Astrocyte (in vitro differentiated cells and primary cell): ENCODE data around the gene CHKA. TPM values are rescaled to one million over a fixed set of nuclear protein-coding genes. Genes with fewer than 3 reads are reported as not detected.

ENCODE experiments used
- DNase-seq: peaks from one replicate; pipeline ENCODE4 v3.0.0-alpha.2; 2010; ENCODE audit warnings: low read depth
- FAIRE-seq: peaks from 2 replicates; lab custom pipeline; 2011; peaks lifted over from hg19 to GRCh38; lab: Jason Lieb, UNC
- H2AFZ ChIP-seq: 2 replicates; pipeline ENCODE4 v1.6.0; 2012; ENCODE audit warnings: low read depth, low read length, inconsistent platforms
- H3K27ac ChIP-seq: 2 replicates; pipeline ENCODE4 v1.5.1; 2011; ENCODE audit warnings: low read depth, low read length, inconsistent platforms
- H3K27me3 ChIP-seq: 2 replicates; pipeline ENCODE4 v1.6.0; 2011; ENCODE audit warnings: low read length, inconsistent platforms; ENCODE audit not compliant: insufficient read depth
- H3K36me3 ChIP-seq: 2 replicates; pipeline ENCODE4 v1.5.1; 2011; ENCODE audit warnings: low read length, inconsistent platforms; ENCODE audit not compliant: insufficient read depth
- H3K4me1 ChIP-seq: 2 replicates; pipeline ENCODE4 v1.5.1; 2011; ENCODE audit warnings: low read length, inconsistent platforms; ENCODE audit not compliant: insufficient read depth
- H3K4me2 ChIP-seq: 2 replicates; pipeline ENCODE4 v1.6.0; 2012; ENCODE audit warnings: low read length, inconsistent platforms
- H3K4me3 ChIP-seq: 2 replicates; pipeline ENCODE4 v1.5.1; 2011; ENCODE audit warnings: low read depth, mild to moderate bottlenecking, low read length, inconsistent platforms; ENCODE audit not compliant: insufficient read depth
- H3K79me2 ChIP-seq: 2 replicates; pipeline ENCODE4 v1.6.0; 2012; ENCODE audit warnings: mild to moderate bottlenecking, low read length, inconsistent platforms; ENCODE audit not compliant: insufficient read depth
- H3K9ac ChIP-seq: 2 replicates; pipeline ENCODE4 v1.6.0; 2012; ENCODE audit warnings: mild to moderate bottlenecking, low read length, inconsistent platforms
- H3K9me3 ChIP-seq: 2 replicates; pipeline ENCODE4 v1.5.1; 2012; ENCODE audit warnings: low read depth, mild to moderate bottlenecking, low read length, inconsistent platforms; ENCODE audit not compliant: insufficient read depth
- H4K20me1 ChIP-seq: 2 replicates; pipeline ENCODE4 v1.6.0; 2012; ENCODE audit warnings: low read length, inconsistent platforms; ENCODE audit not compliant: insufficient read depth
- H3K27ac Mint-ChIP-seq: one replicate; pipeline ENCODE4 v1.8.0; 2021; ENCODE audit warnings: mild to moderate bottlenecking, mixed read lengths; ENCODE audit not compliant: unreplicated experiment
- H3K27me3 Mint-ChIP-seq: one replicate; pipeline ENCODE4 v1.8.0; 2021; ENCODE audit warnings: low read depth, mixed read lengths; ENCODE audit not compliant: unreplicated experiment
- H3K36me3 Mint-ChIP-seq: one replicate; pipeline ENCODE4 v1.8.0; 2021; ENCODE audit warnings: low read depth, mixed read lengths; ENCODE audit not compliant: unreplicated experiment
- H3K4me1 Mint-ChIP-seq: one replicate; pipeline ENCODE4 v1.8.0; 2021; ENCODE audit warnings: low read depth, mixed read lengths; ENCODE audit not compliant: unreplicated experiment
- H3K4me3 Mint-ChIP-seq: one replicate; pipeline ENCODE4 v1.8.0; 2021; ENCODE audit warnings: mild to moderate bottlenecking, moderate library complexity, mixed read lengths; ENCODE audit not compliant: unreplicated experiment
- H3K9me3 Mint-ChIP-seq: one replicate; pipeline ENCODE4 v1.8.0; 2021; ENCODE audit warnings: mild to moderate bottlenecking, mixed read lengths; ENCODE audit not compliant: unreplicated experiment
- CTCF ChIP-seq: IDR thresholded peaks from 2 replicates; pipeline ENCODE4 v1.5.1; 2011; ENCODE audit warnings: low read depth, mild to moderate bottlenecking, inconsistent platforms, low read length, moderate library complexity; ENCODE audit not compliant: insufficient read depth
- EZH2 ChIP-seq: IDR thresholded peaks from 2 replicates; pipeline ENCODE4 v1.6.1; 2012; ENCODE audit warnings: mild to moderate bottlenecking, low read length, inconsistent platforms; ENCODE audit not compliant: insufficient read depth
- total RNA-seq: library from RNA; stranded (reverse); gene quantifications from 2 replicates; pipeline ENCODE4 v1.2.1, GENCODE V29; 2021

CHKA gene
- total RNA-seq, 1 donor from 2014 or later: 37.7 TPM

DNA sequence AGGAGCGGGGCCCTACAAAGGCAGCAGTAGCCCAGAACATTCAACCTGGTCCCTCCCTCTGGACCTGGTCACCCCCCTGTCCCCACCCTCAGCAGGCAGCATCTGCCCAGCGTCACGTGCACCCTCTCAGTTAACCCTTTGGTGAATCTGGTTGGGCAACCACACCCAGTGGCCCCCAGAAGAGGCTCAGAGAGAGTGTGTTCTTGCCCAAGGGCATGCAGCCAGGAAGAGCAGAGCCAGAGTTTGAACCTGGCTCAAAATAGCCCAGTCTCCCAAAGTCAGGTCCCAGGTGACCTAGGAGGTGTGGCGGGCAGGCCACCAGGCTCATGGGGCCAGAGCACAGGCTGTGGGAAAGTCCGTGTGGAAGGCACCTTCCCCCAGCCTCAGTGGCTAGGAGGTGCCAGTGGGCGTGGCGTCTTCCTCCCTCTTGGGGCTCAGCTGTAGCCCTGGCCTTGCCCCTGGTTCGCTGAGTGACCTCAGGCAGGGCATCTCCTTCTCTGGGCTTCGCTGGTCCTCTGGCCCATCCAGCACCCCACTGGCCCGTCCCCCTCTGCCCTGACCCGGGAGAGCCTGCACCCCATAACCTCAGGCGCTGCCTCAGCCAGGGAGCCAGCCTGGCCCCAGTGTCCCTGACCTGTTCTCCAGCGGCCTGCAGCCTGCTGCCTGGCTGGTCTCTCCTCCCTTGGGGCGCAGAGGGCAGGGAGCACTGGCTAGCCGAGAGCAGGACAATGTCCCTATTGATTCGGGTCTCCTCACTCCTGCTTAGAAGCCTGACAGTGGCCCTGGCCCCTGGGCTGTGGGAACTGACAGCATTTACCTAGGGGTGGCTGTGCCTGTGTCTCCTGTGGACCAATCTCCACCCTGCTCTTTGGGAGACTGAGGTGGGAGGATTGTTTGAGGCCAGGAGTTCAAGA is 104.0 kb downstream of the CHKA start:
- no peak overlapping the region for H3K27ac ChIP-seq
- H3K4me3 ChIP-seq: no peak overlapping the region
- TF ChIP-seq CTCF: no peak
- no peak for TF ChIP-seq EZH2
- no peaks in the 10 kb centered on the region for H3K27me3 ChIP-seq
- Mint-ChIP-seq H3K27me3 (peaks cover 4% of the 10 kb centered on the region), H3K4me1 (peaks cover 9% of the 10 kb centered on the region), H3K27ac (peak overlapping the region; percentile 47), H3K4me3 (no peak overlapping the region), H3K9me3 (no peaks in the 10 kb centered on the region), H3K36me3 (peaks cover 2% of the 10 kb centered on the region)
- no peak overlapping the region for H3K9ac ChIP-seq
- H3K9me3 ChIP-seq: no peaks in the 10 kb centered on the region
- no peaks in the 10 kb centered on the region for H3K36me3 ChIP-seq
- no peak overlapping the region for H3K4me2 ChIP-seq
- peaks cover 28% of the 10 kb centered on the region for H3K4me1 ChIP-seq
- no peak overlapping the region for H2AFZ ChIP-seq
- H4K20me1 ChIP-seq: no peaks in the 10 kb centered on the region
- FAIRE-seq (no peak), DNase-seq (no peak)
- peaks cover 6% of the 10 kb centered on the region for H3K79me2 ChIP-seq

DNA sequence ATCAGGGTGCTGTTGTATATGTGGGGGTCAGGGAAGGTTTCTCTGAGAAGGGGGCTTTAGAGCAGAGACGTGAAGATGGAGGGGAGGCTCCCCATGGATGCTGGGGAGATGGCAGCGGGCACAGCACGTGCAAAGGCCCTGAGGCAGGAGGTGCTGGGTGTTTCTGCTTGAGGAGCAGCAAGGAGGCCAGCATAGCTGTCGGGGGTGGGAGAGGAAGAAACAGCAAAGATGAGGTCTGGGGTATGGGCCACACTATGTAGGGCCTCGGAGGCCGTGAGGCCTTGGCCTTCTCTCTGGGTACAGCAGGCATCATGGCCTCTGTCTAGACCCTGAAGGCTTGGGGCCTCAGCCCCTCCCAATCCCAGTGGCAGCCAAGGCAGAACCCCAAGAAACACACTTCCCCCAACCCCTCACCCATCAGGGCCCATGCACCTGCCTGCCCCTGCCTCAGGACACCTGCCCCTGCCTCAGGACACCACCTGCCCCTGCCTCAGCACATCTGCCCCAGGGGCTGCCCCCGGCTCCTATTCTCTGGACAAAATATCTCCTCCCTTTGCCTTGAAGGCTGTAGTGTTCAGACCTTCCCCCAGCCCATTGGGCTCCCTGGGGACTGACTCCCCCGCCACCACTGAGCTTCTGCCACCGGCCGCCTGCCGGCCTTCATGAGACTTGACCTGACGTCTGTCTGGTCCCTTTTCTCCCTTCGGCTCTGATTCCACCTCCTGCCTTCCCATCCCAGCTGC is 104.9 kb downstream of the CHKA start:
- H3K27ac Mint-ChIP-seq: peak overlapping the region; percentile 47
- no peak for FAIRE-seq
- no peak for DNase-seq
- no peaks in the 10 kb centered on the region for H3K9me3 ChIP-seq
- H3K4me2 ChIP-seq: no peak overlapping the region
- H3K27me3 Mint-ChIP-seq: peaks cover 4% of the 10 kb centered on the region
- H3K79me2 ChIP-seq: peaks cover 14% of the 10 kb centered on the region
- peaks cover 34% of the 10 kb centered on the region for H3K4me1 ChIP-seq
- H3K36me3 ChIP-seq: no peaks in the 10 kb centered on the region
- H3K9ac ChIP-seq: no peak overlapping the region
- no peaks in the 10 kb centered on the region for H3K27me3 ChIP-seq
- peaks cover 12% of the 10 kb centered on the region for H3K4me1 Mint-ChIP-seq
- peaks cover 2% of the 10 kb centered on the region for H3K36me3 Mint-ChIP-seq
- no peak for TF ChIP-seq CTCF
- TF ChIP-seq EZH2: no peak
- no peak overlapping the region for H2AFZ ChIP-seq
- H4K20me1 ChIP-seq: no peaks in the 10 kb centered on the region
- no peak overlapping the region for H3K4me3 Mint-ChIP-seq
- no peaks in the 10 kb centered on the region for H3K9me3 Mint-ChIP-seq
- H3K27ac ChIP-seq: no peak overlapping the region
- H3K4me3 ChIP-seq: no peak overlapping the region
